H1 (cell line): ENCODE results near the gene CHST4.

Experiments
- CEBPB ChIP-seq: IDR thresholded peaks from 2 replicates; pipeline ENCODE4 v1.6.1; 2012; ENCODE audit warnings: low read depth, low read length
- CHD1 ChIP-seq: IDR thresholded peaks from 2 replicates; pipeline ENCODE4 v1.6.1; 2012; ENCODE audit warnings: low read depth, low read length, improper control_type of control experiment
- CREB1 ChIP-seq: IDR thresholded peaks from 2 replicates; pipeline ENCODE4 v1.6.1; 2012; ENCODE audit warnings: inconsistent platforms
- EP300 ChIP-seq, 2 experiments: IDR thresholded peaks; 1 replicate in 1 of 2; 2 replicates in 1 of 2; pipeline ENCODE4 v1.6.1; 2011 to 2012; ENCODE audit warnings: low read depth in 2 of 2, low read length in 2 of 2, mild to moderate bottlenecking in 2 of 2, borderline replicate concordance in 1 of 2, inconsistent platforms in 1 of 2, moderate library complexity in 1 of 2
- EZH2 ChIP-seq: fragments of 200-600 bp; sonication (generic); IDR thresholded peaks from 2 replicates; pipeline ENCODE4 v1.7.1; 2012; ENCODE audit warnings: low read depth, mild to moderate bottlenecking, moderate library complexity, low read length, inconsistent platforms; ENCODE audit not compliant: severe bottlenecking
- POLR2AphosphoS5 ChIP-seq: IDR thresholded peaks from 2 replicates; pipeline ENCODE4 v1.6.1; 2011; ENCODE audit warnings: low read depth, low read length
- RFX5 ChIP-seq: IDR thresholded peaks from 2 replicates; pipeline ENCODE4 v1.6.1; 2011; ENCODE audit warnings: low read depth, low read length, improper control_type of control experiment, borderline replicate concordance
- SP1 ChIP-seq: IDR thresholded peaks from 2 replicates; pipeline ENCODE4 v1.6.1; 2011; ENCODE audit warnings: low read depth, low read length
- YY1 ChIP-seq: IDR thresholded peaks from 2 replicates; pipeline ENCODE4 v1.6.1; 2011; ENCODE audit warnings: low read depth, mild to moderate bottlenecking, low read length
- TF ChIP-seq, protein P1 (sequence below), 3 experiments: IDR thresholded peaks; 1 replicate in 2 of 3; 2 replicates in 1 of 3; pipeline versions ENCODE4 v1.5.1 to v1.6.1; 2011; ENCODE audit warnings: low read length in 3 of 3, mild to moderate bottlenecking in 3 of 3, inconsistent platforms in 2 of 3, low read depth in 1 of 3, moderate library complexity in 1 of 3; ENCODE audit not compliant: insufficient read depth in 1 of 3; ENCODE audit errors: control extremely low read depth in 1 of 3

DNA sequence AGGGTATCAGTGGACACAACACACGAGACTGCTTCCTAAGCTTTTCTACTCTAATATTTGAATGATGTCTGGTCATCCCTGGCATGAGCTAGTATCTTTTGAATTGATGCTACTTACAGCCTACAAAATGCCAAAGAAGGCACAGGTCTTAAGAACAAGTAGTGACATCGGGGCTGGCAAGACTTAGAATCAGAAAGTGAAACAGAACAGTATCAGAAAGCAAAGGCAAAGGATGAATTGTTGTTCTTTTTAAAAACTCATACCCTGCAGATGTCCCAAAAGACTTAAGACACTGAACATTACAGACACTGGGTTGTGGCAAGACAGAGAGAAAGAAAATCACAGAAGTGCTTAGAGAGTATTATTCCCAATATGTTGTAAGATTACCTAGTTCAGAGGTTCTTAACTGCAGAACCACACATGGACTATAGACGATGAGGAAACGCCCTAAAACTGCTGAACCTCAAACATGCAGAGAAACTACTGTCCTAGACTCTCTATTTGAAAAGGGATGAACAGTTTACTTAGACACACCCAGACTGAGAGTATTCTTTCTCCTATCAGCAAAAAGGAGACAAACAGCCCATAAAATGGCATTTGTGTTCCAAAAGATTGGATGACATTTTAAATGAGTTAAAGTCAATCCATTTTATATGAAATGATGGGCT is 49.6 kb upstream of the CHST4 start:
- TF ChIP-seq CEBPB (no peak), SP1 (no peak), CREB1 (no peak), YY1 (no peak), EZH2 (no peak), RFX5 (no peak), POLR2AphosphoS5 (no peak), CHD1 (no peak), EP300 (IDR thresholded peaks at IDR 0.05; ENCODE audit: borderline replicate concordance in 1 of 2, low read depth in 2 of 2, low read length in 2 of 2) (no peak)
- TF ChIP-seq, protein P1, sequence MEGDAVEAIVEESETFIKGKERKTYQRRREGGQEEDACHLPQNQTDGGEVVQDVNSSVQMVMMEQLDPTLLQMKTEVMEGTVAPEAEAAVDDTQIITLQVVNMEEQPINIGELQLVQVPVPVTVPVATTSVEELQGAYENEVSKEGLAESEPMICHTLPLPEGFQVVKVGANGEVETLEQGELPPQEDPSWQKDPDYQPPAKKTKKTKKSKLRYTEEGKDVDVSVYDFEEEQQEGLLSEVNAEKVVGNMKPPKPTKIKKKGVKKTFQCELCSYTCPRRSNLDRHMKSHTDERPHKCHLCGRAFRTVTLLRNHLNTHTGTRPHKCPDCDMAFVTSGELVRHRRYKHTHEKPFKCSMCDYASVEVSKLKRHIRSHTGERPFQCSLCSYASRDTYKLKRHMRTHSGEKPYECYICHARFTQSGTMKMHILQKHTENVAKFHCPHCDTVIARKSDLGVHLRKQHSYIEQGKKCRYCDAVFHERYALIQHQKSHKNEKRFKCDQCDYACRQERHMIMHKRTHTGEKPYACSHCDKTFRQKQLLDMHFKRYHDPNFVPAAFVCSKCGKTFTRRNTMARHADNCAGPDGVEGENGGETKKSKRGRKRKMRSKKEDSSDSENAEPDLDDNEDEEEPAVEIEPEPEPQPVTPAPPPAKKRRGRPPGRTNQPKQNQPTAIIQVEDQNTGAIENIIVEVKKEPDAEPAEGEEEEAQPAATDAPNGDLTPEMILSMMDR (IDR thresholded peaks at IDR 0.05; ENCODE audit: control extremely low read depth in 1 of 3, insufficient read depth in 1 of 3, low read depth in 1 of 3, low read length in 3 of 3): no peak
